ENCODE measurements around the gene RBFOX1.

Gene RBFOX1

DNA sequence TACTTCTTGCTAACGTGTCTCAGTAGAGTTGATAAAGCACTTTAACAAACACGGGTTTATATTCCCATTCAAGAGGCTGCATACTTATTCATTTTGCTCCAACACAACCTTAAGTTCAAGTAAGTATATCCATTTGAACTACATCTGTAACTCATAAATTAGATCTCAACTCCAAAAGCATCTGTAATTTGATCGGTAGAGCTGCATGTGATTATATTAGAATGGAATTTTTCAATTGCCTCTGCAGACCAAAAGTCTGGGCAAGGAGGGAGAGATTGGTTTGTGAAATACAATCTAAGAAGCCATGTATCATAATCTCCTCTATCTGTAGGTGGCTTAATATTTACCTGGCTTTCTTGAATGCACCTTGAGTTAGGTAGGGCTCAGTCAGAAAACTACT is 371.0 kb downstream of the RBFOX1 start:
- no peak overlapping the region for H2AFZ ChIP-seq (ENCODE audit: low read length)
- no peak overlapping the region for H2BK120ac ChIP-seq (ENCODE audit: low read depth, low read length)
- no peaks in the 10 kb centered on the region for H3K27me3 ChIP-seq (ENCODE audit: control insufficient read depth in 3 of 3, insufficient read depth in 3 of 3, low read depth in 1 of 3, low read length in 3 of 3)
- H3K9me3 ChIP-seq (replicated peaks in 1 of 2; ENCODE audit: control insufficient read depth in 2 of 2, insufficient read depth in 1 of 2, low read depth in 1 of 2, low read length in 2 of 2), result no peaks in the 10 kb centered on the region
- no peak overlapping the region for H3K27ac ChIP-seq (replicated peaks; ENCODE audit: low read length)
- no peak overlapping the region for H2BK12ac ChIP-seq (ENCODE audit: low read length)
- H4K91ac ChIP-seq (ENCODE audit: low read depth, low read length, poor library complexity), result no peak overlapping the region
- H3K18ac ChIP-seq (ENCODE audit: low read length), result no peak overlapping the region
- H2BK15ac ChIP-seq (ENCODE audit: low read length), result no peak overlapping the region
- no peak overlapping the region for H2AK5ac ChIP-seq (ENCODE audit: low read depth, low read length)
- no peak overlapping the region for H3K9ac ChIP-seq (ENCODE audit: low read depth, low read length, poor library complexity)
- DNase-seq (ENCODE audit: low spot score), result no peak
- no peaks in the 10 kb centered on the region for H3K36me3 ChIP-seq (replicated peaks in 1 of 2; ENCODE audit: control insufficient read depth in 2 of 2, insufficient read depth in 2 of 2, low read length in 2 of 2)
- no peak overlapping the region for H3K4ac ChIP-seq (ENCODE audit: low read length)
- no peak overlapping the region for H3K4me3 ChIP-seq (ENCODE audit: low read length in 2 of 2)
- no peaks in the 10 kb centered on the region for H3K4me1 ChIP-seq (ENCODE audit: control insufficient read depth in 2 of 2, insufficient read depth in 1 of 2, low read depth in 1 of 2, low read length in 2 of 2)
- H2BK5ac ChIP-seq (ENCODE audit: low read length), result no peak overlapping the region
- no CpG with 5 or more reads among the region's 3 CpGs for WGBS, 2 donors (ENCODE audit: extremely low coverage in 2 of 2, insufficient read length in 2 of 2, insufficient replicate concordance in 1 of 2)
- H4K8ac ChIP-seq (ENCODE audit: low read depth, low read length), result no peak overlapping the region
- no peaks in the 10 kb centered on the region for H3K79me1 ChIP-seq (ENCODE audit: low read depth, low read length)
- no peak overlapping the region for H3K4me2 ChIP-seq (ENCODE audit: insufficient read depth, low read length, poor library complexity, severe bottlenecking)
- H3K23ac ChIP-seq (ENCODE audit: low read depth, low read length, poor library complexity), result no peak overlapping the region
- H3K14ac ChIP-seq (ENCODE audit: low read length), result no peak overlapping the region

DNA sequence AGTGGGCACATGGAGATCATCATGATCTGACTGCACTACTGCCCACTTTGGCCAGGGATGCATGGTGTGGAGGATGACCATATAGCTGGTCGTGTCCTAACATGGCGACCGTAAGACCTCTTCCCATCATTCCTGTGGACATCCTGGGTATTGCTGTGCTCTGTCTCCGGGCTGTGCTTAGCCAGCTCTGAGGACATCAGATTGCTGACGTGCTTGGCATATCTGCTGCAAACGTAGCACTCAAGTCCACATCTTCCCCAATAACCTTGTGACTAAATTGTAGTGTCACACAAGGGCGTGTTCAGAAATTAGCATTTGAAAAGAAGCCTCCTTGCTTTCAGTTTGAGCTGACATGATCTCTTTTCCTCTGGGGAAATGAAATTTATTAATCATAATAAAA is 373.2 kb downstream of the RBFOX1 start:
- Histone ChIP-seq H4K91ac (ENCODE audit: low read depth, low read length, poor library complexity) (no peak overlapping the region), H3K9me3 (replicated peaks in 1 of 2; ENCODE audit: control insufficient read depth in 2 of 2, insufficient read depth in 1 of 2, low read depth in 1 of 2, low read length in 2 of 2) (peaks cover 0 to 2% of the 10 kb centered on the region in 2 donors), H3K27ac (replicated peaks; ENCODE audit: low read length) (no peak overlapping the region), H2BK120ac (ENCODE audit: low read depth, low read length) (no peak overlapping the region), H3K23ac (ENCODE audit: low read depth, low read length, poor library complexity) (no peak overlapping the region), H2BK15ac (ENCODE audit: low read length) (no peak overlapping the region), H3K4ac (ENCODE audit: low read length) (no peak overlapping the region), H3K18ac (ENCODE audit: low read length) (no peak overlapping the region), H3K4me3 (ENCODE audit: low read length in 2 of 2) (no peak overlapping the region), H3K9ac (ENCODE audit: low read depth, low read length, poor library complexity) (no peak overlapping the region), H4K8ac (ENCODE audit: low read depth, low read length) (peak overlapping the region; percentile 8), H2AK5ac (ENCODE audit: low read depth, low read length) (no peak overlapping the region), H2AFZ (ENCODE audit: low read length) (no peak overlapping the region), H3K36me3 (replicated peaks in 1 of 2; ENCODE audit: control insufficient read depth in 2 of 2, insufficient read depth in 2 of 2, low read length in 2 of 2) (no peaks in the 10 kb centered on the region), H3K4me1 (ENCODE audit: control insufficient read depth in 2 of 2, insufficient read depth in 1 of 2, low read depth in 1 of 2, low read length in 2 of 2) (no peaks in the 10 kb centered on the region), H3K27me3 (ENCODE audit: control insufficient read depth in 3 of 3, insufficient read depth in 3 of 3, low read depth in 1 of 3, low read length in 3 of 3) (no peaks in the 10 kb centered on the region), H2BK5ac (ENCODE audit: low read length) (no peak overlapping the region), H3K4me2 (ENCODE audit: insufficient read depth, low read length, poor library complexity, severe bottlenecking) (no peak overlapping the region), H3K14ac (ENCODE audit: low read length) (no peak overlapping the region), H2BK12ac (ENCODE audit: low read length) (no peak overlapping the region), H3K79me1 (ENCODE audit: low read depth, low read length) (no peaks in the 10 kb centered on the region)
- no peak for DNase-seq (ENCODE audit: low spot score)
- whole genome bisulfite sequencing, 2 donors (ENCODE audit: extremely low coverage in 2 of 2, insufficient read length in 2 of 2, insufficient replicate concordance in 1 of 2), result no CpG with 5 or more reads among the region's 7 CpGs

DNA sequence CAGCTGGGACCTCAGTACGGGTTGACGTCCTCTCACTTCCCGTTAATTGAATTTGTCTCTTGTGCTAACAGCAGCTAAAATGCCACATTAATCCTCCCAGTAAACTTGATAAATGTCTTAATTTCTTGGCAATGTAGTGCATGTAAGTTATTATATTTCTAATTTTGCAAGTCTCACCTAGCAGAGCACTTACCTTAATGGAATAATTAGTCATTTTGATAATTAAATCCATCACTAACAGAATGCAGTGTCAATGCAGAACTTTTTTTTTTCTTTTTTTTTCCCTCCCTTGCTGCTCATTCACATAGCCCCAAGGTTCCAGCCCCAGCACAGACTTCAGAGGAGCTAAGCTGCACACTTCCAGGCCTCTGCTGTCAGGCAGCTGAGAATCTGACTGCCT is 376.5 kb downstream of the RBFOX1 start:
- H2BK120ac ChIP-seq (ENCODE audit: low read depth, low read length), result no peak overlapping the region
- H3K4me2 ChIP-seq (ENCODE audit: insufficient read depth, low read length, poor library complexity, severe bottlenecking), result no peak overlapping the region
- no peak overlapping the region for H2AFZ ChIP-seq (ENCODE audit: low read length)
- H3K9ac ChIP-seq (ENCODE audit: low read depth, low read length, poor library complexity), result no peak overlapping the region
- no peaks in the 10 kb centered on the region for H3K27me3 ChIP-seq (ENCODE audit: control insufficient read depth in 3 of 3, insufficient read depth in 3 of 3, low read depth in 1 of 3, low read length in 3 of 3)
- H3K36me3 ChIP-seq (replicated peaks in 1 of 2; ENCODE audit: control insufficient read depth in 2 of 2, insufficient read depth in 2 of 2, low read length in 2 of 2), result no peaks in the 10 kb centered on the region
- no peak overlapping the region for H3K27ac ChIP-seq (replicated peaks; ENCODE audit: low read length)
- no peak overlapping the region for H2BK12ac ChIP-seq (ENCODE audit: low read length)
- H3K4me1 ChIP-seq (ENCODE audit: control insufficient read depth in 2 of 2, insufficient read depth in 1 of 2, low read depth in 1 of 2, low read length in 2 of 2), result peaks cover 0 to 4% of the 10 kb centered on the region in 2 donors
- no peak overlapping the region for H2BK5ac ChIP-seq (ENCODE audit: low read length)
- no CpG with 5 or more reads among the region's 3 CpGs for WGBS, 2 donors (ENCODE audit: extremely low coverage in 2 of 2, insufficient read length in 2 of 2, insufficient replicate concordance in 1 of 2)
- H3K14ac ChIP-seq (ENCODE audit: low read length), result no peak overlapping the region
- H3K79me1 ChIP-seq (ENCODE audit: low read depth, low read length), result no peaks in the 10 kb centered on the region
- no peak overlapping the region for H3K4ac ChIP-seq (ENCODE audit: low read length)
- H2BK15ac ChIP-seq (ENCODE audit: low read length), result no peak overlapping the region
- H3K23ac ChIP-seq (ENCODE audit: low read depth, low read length, poor library complexity), result no peak overlapping the region
- peak overlapping the region in 1 of 2 donors; percentile 45 for H3K4me3 ChIP-seq (ENCODE audit: low read length in 2 of 2)
- DNase-seq (ENCODE audit: low spot score), result no peak
- H3K9me3 ChIP-seq (replicated peaks in 1 of 2; ENCODE audit: control insufficient read depth in 2 of 2, insufficient read depth in 1 of 2, low read depth in 1 of 2, low read length in 2 of 2), result peaks cover 0 to 2% of the 10 kb centered on the region in 2 donors
- no peak overlapping the region for H4K91ac ChIP-seq (ENCODE audit: low read depth, low read length, poor library complexity)
- H2AK5ac ChIP-seq (ENCODE audit: low read depth, low read length), result no peak overlapping the region
- no peak overlapping the region for H4K8ac ChIP-seq (ENCODE audit: low read depth, low read length)
- no peak overlapping the region for H3K18ac ChIP-seq (ENCODE audit: low read length)

DNA sequence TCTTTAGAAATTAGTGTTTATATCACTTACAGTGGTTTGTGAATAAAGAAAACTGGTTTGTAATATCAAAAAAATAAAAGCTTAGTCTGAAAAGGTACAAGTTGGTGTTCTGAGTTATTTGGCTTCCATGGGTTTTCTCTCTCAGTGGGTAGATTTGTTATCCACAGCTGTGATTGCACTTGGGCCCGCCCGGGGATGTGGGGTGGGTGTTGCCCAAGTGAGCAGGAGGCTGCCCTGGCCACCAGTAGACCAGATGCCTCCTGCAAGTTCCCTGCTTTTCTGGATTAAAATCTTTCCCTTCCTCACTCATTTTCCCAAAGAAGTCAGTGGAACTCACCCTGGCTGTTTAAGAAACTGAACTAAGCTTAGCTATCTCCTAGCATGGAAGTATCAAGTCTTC is 380.6 kb downstream of the RBFOX1 start:
- no peak overlapping the region for H2AFZ ChIP-seq (ENCODE audit: low read length)
- H3K4me3 ChIP-seq (ENCODE audit: low read length in 2 of 2), result no peak overlapping the region
- no peaks in the 10 kb centered on the region for H3K27me3 ChIP-seq (ENCODE audit: control insufficient read depth in 3 of 3, insufficient read depth in 3 of 3, low read depth in 1 of 3, low read length in 3 of 3)
- no peak for DNase-seq (ENCODE audit: low spot score)
- peaks cover 0 to 4% of the 10 kb centered on the region in 2 donors for H3K4me1 ChIP-seq (ENCODE audit: control insufficient read depth in 2 of 2, insufficient read depth in 1 of 2, low read depth in 1 of 2, low read length in 2 of 2)
- no peak overlapping the region for H2BK5ac ChIP-seq (ENCODE audit: low read length)
- H4K91ac ChIP-seq (ENCODE audit: low read depth, low read length, poor library complexity), result no peak overlapping the region
- no peak overlapping the region for H3K4me2 ChIP-seq (ENCODE audit: insufficient read depth, low read length, poor library complexity, severe bottlenecking)
- H2BK12ac ChIP-seq (ENCODE audit: low read length), result no peak overlapping the region
- no peak overlapping the region for H3K9ac ChIP-seq (ENCODE audit: low read depth, low read length, poor library complexity)
- no peak overlapping the region for H3K14ac ChIP-seq (ENCODE audit: low read length)
- H3K23ac ChIP-seq (ENCODE audit: low read depth, low read length, poor library complexity), result no peak overlapping the region
- no peak overlapping the region for H4K8ac ChIP-seq (ENCODE audit: low read depth, low read length)
- H3K27ac ChIP-seq (replicated peaks; ENCODE audit: low read length), result no peak overlapping the region
- H3K4ac ChIP-seq (ENCODE audit: low read length), result no peak overlapping the region
- H2BK120ac ChIP-seq (ENCODE audit: low read depth, low read length), result no peak overlapping the region
- H3K79me1 ChIP-seq (ENCODE audit: low read depth, low read length), result no peaks in the 10 kb centered on the region
- no CpG with 5 or more reads among the region's 2 CpGs for WGBS, 2 donors (ENCODE audit: extremely low coverage in 2 of 2, insufficient read length in 2 of 2, insufficient replicate concordance in 1 of 2)
- H3K9me3 ChIP-seq (replicated peaks in 1 of 2; ENCODE audit: control insufficient read depth in 2 of 2, insufficient read depth in 1 of 2, low read depth in 1 of 2, low read length in 2 of 2), result peaks cover 0 to 2% of the 10 kb centered on the region in 2 donors
- H2AK5ac ChIP-seq (ENCODE audit: low read depth, low read length), result no peak overlapping the region
- no peak overlapping the region for H2BK15ac ChIP-seq (ENCODE audit: low read length)
- H3K36me3 ChIP-seq (replicated peaks in 1 of 2; ENCODE audit: control insufficient read depth in 2 of 2, insufficient read depth in 2 of 2, low read length in 2 of 2), result no peaks in the 10 kb centered on the region
- H3K18ac ChIP-seq (ENCODE audit: low read length), result no peak overlapping the region
